IPS-NIHi7 (cell line): ENCODE results near the gene IGSF3.

Experiments
- DNase-seq: peaks from one replicate; pipeline ENCODE4 v3.0.0; 2012; ENCODE audit warnings: mixed read lengths; ENCODE audit errors: extremely low spot score

Gene IGSF3

GRCh38 chr1:116559304-116559761 is 108.2 kb downstream of the IGSF3 start:
- no peak for DNase-seq

- DNase-seq, result no peak
These were observed 109.0 kb downstream of the IGSF3 start for GRCh38 chr1:116558571-116558970.

GRCh38 chr1:116558140-116558549 is 109.4 kb downstream of the IGSF3 start:
- no peak for DNase-seq

- DNase-seq, result no peak
These were observed 110.1 kb downstream of the IGSF3 start for GRCh38 chr1:116557323-116557878.

GRCh38 chr1:116556289-116557006 is 111.1 kb downstream of the IGSF3 start:
- no peak for DNase-seq

DNA sequence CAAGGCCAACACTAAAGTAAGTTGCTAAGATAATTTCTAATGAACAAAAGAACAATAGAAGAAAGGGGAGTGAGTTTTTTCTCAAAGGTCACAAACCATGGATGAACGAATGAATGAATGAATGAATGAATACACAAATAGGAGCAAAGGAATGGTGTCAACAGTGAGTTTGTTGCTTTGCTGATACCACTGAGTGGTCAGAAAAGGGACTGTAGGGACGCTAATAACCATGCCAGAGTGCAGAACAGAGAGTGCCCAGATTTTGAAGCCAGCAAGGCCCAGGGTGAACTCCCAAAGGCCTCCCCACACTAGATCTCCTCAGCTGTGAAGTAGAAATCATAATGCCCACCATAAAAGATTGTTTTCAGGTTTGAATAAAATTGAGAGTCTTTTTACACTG is 112.6 kb downstream of the IGSF3 start:
- DNase-seq, result no peak

DNA sequence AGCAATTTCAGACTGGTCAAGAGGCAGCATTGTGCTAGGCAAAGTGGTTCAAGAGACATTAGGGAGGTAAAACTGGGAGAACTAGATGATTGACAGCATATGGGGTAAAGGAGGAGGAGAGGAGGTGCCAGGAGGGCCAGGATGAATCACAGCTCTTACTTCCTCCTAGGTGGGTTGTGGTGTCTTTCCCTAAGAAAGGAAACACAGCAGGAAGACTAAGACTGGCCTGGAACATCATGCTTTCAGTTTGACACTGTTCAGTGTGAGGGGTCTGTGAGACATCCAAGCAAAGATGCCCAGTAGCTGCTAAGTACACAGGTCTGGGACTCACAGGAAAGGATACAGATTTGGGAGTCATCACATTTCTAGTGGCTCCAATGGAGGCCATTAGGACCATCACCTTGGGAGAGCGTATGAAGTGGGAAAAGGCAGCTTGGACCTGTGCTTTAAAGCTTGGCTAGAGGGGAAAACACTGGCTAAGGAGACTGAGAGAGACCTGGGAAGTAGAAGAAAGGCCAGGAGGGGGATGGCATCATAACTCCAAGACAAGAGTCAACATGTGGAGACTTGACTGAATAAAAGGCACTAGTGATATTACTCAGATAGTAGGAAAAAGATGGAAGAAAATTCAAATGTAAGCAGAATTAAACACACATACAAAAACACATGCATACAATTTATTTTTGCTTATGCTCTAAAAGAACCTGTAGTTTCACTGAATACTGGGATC is 114.0 kb downstream of the IGSF3 start:
- DNase-seq, result peak; percentile 41

DNA sequence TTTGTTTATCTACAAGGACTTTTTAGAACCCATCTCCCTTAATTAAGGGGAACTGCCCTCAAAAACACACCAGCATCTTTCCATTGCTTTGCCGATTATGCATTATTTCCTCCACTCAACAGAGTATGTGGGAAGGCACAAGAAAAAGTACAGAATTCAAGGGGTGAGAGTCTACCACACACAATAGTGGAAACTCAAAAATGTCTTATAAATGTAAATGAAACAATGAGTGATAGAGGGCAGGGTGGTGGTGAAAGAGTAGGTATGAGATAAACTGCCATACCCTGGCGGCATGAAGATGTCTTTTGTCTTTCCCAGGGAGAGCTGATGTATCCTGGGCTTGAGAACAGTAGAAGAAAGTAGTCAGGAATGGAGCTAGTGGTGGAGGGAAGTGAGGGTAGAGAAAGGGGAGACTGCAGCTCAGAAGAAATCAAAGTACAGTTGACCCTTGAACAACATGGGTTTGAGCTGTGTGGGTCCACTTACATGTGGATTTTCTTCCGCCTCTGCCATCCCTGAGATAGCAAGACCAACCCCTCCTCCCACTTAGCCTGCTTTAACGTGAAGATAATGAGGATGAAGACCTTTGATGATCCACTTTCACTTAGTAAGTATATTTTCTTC is 121.1 kb downstream of the IGSF3 start:
- no peak for DNase-seq

DNA sequence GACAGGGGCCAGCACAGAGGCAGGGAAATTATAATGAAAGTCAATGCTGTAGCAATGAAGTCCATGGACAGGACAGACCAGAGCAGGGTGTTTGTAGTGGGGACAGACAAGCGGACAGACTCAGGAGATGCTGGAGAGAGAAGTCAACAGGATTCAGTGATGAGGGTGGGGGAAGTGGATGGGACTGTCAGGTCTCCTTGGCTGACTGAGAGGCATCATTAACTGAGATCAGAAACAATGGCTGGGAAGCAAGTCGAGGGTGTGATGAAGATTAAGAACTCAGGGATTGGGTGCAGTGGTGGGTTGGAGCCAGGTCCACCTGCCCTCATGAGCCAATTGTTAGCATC is 122.2 kb downstream of the IGSF3 start:
- DNase-seq, result no peak

DNA sequence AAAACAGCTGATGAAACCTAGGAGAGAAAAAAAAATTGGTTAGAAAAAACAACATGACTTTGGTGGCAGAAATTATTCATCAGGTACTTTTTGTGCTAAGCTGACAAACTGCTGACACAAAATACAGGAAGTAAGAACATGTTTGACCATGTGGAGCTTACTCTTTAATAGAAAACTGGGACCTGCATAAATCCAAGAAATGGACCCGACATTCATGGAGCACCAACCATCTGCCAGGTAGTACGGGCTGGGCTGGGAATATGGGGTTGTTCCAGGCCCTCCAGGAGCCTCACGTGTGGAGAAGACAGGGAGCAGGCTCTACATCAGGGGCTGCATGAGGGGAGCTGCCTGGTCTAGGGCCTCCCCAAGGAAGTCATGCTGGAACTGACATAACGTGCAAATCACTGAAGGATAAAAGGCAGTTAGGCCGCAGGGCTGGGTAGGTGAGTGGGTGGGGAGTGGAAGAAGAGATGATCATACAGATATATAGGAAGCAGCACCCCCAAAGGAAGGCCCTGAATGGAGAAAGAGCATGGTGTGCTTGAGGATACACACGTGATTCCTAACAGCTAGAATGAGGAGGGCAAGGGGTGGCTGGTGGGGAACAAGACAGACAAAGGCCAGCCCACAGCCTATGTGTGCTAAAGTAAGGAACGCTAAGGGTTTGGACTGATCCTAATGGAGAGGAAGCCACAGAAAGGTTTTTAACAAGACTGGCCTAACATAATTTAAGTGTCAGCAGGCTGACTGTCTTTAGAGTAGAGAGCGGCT is 122.8 kb downstream of the IGSF3 start:
- DNase-seq, result no peak

GRCh38 chr1:116540088-116540487 is 127.4 kb downstream of the IGSF3 start:
- DNase-seq, result no peak

- no peak for DNase-seq
These were observed 129.0 kb downstream of the IGSF3 start for GRCh38 chr1:116538544-116538943.

GRCh38 chr1:116537898-116538297 is 129.6 kb downstream of the IGSF3 start:
- DNase-seq, result no peak

DNA sequence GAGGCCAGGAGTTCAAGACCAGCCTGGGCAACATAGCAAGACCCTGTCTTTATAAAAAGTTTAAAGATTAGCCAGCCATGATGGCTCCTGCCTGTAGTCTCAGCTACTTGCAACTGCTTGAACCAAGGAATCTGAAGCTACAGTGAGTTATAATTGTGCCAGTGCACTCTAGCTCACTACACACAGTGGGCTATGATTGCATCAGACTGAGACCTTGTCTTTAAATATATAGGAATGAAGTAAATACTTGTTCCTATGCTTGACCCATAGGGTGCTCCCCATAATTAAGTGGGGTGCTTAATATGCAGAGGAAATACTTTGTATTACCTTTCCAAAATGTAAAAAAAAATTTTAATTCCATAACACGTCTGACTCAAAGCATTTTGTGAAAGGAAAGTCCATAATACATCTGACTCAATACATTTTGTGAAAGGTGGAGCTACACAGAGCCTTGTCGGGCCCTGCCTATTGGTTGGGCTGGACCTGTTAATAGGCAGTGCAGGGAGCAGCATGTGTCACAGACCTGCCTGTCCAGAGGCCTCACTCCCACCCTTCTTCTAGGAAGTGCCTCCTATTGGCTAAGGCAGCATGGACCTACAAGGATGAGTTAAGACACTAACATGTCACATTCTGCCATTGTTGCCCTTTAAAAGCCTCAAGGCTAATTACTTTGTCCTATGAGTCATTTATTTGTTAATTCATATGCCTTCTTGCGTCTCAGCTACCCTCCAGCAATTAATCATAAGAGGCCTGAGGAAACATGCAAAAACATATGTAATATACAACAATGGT is 130.3 kb downstream of the IGSF3 start:
- no peak for DNase-seq

GRCh38 chr1:116534014-116534739 is 133.4 kb downstream of the IGSF3 start:
- no peak for DNase-seq

GRCh38 chr1:116533429-116533820 is 134.1 kb downstream of the IGSF3 start:
- no peak for DNase-seq

GRCh38 chr1:116532671-116533428 is 134.7 kb downstream of the IGSF3 start:
- DNase-seq, result no peak

DNA sequence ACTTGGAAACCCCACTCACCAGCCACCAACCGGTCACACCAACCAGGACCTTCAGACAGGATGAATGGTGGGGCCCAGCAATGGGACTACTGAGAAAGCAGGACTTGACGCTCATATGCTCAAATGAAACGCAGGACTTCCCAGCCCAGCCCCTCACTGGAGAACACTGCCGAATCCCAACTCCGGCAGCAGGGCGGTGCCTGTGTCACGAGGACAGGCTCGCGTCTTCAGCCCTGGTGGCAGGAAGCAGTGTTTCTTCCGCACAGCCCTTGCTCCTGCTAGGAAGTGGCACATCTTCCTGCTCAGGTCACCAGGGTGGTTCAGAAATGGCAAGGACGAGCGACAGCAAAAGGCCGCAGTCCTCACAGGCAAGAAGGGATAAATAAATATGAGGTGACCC is 135.6 kb downstream of the IGSF3 start:
- DNase-seq, result no peak

DNA sequence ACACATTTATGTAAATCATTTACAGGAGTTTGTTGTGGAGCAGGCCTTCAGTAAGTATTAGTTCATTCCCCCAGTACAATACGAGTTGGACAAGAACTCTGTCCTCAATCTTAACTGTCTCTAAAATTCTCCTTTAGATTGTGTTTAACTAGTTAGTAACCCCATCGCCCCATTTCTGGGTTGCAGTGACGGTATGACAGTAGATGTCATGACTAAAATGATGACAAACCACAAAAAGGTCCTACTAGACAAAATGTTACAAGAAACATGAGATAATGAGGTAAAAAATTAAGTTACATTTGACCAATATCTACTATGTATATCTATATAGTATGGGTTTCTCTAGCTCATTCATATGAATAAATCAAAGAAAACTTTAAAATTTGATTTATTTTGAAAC is 137.9 kb downstream of the IGSF3 start:
- no peak for DNase-seq

DNA sequence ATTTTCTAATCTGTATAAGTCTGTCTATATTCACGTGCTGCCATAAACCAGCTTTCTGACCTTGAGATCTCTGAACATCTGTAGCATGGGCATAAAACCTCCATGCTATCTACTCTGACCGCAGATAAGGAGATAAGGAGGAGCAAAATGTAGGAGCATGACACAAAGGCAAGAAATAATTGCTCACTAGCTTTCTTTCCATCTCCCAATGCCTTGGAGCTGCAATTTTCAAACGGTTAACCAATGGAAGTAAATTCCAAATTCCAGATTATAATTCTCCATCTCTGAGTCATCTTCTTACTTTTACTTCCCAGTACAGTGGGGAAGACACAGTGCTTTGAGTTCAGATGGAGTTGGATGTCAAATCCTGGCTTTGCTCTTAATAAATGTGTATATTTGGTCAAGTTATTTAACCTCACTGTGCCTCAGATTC is 138.3 kb downstream of the IGSF3 start:
- DNase-seq, result no peak
